Tibial nerve (tissue), 4 donors: ENCODE data around the gene ZNF518A. TPM values are rescaled to one million over a fixed set of nuclear protein-coding genes. Genes with fewer than 3 reads are reported as not detected.

Experiments used
- DNase-seq, 2 donors: peaks; one replicate each; pipeline ENCODE4 v3.0.0-alpha.2; 2019; ENCODE audit warnings: low spot score in 2 of 2
- H3K27ac ChIP-seq, 4 donors: fragments of 200-600 bp; sonication (generic) in 3 of 4; one replicate each; pipeline ENCODE4 v1.5.1; 2017 to 2019; ENCODE audit warnings: mild to moderate bottlenecking in 1 of 4
- H3K27me3 ChIP-seq, 2 donors: fragments of 200-600 bp; sonication (generic) in 1 of 2; one replicate each; pipeline versions ENCODE4 v1.5.1 to v1.6.0; 2017 to 2019
- H3K36me3 ChIP-seq, 3 donors: fragments of 200-600 bp; sonication (generic); one replicate each; pipeline ENCODE4 v1.5.1; 2018 to 2019
- H3K4me1 ChIP-seq, 4 donors: fragments of 200-600 bp; sonication (generic) in 3 of 4; one replicate each; pipeline ENCODE4 v1.5.1; 2017 to 2019
- H3K4me3 ChIP-seq, 4 donors: fragments of 200-600 bp; sonication (generic) in 3 of 4; one replicate each; pipeline ENCODE4 v1.5.1; 2017 to 2019; ENCODE audit warnings: mild to moderate bottlenecking in 1 of 4, moderate library complexity in 1 of 4
- H3K9me3 ChIP-seq, 4 donors: fragments of 200-600 bp; sonication (generic) in 3 of 4; one replicate each; pipeline ENCODE4 v1.5.1; 2017 to 2019
- CTCF ChIP-seq, 5 experiments: fragments of 200-600 bp in 3 of 5; fragments of 450-650 bp in 2 of 5; sonication (generic) in 3 of 5; IDR thresholded peaks; one replicate each; pipeline ENCODE4 v1.5.1; 2016 to 2019; ENCODE audit warnings: antibody characterized with exemption in 5 of 5, mild to moderate bottlenecking in 3 of 5, moderate library complexity in 2 of 5
- EP300 ChIP-seq, 2 donors: sonication (generic); formaldehyde crosslinking; IDR thresholded peaks; one replicate each; pipeline ENCODE4 v1.6.1; 2017; ENCODE audit warnings: antibody characterized with exemption in 2 of 2, mild to moderate bottlenecking in 1 of 2
- POLR2A ChIP-seq, 2 donors: fragments of 450-650 bp; IDR thresholded peaks; one replicate each; pipeline ENCODE4 v1.6.1; 2017; ENCODE audit warnings: antibody characterized with exemption in 2 of 2, mild to moderate bottlenecking in 2 of 2, moderate library complexity in 2 of 2
- WGBS, 2 donors: methylation state at CpG; one replicate each; pipeline ENCODE4 v1.1.5; 2018; 5-methylcytosine and 5-hydroxymethylcytosine counted together
- total RNA-seq, 4 donors: library from RNA; depleted of rRNA; stranded (reverse); fragments of >200 nt; gene quantifications; one replicate each; pipeline ENCODE4 v1.1.0, GENCODE V29; 2016

Gene ZNF518A
- total RNA-seq: 10 to 100 TPM; 20.7 to 36.7 (median 25.7) TPM

DNA sequence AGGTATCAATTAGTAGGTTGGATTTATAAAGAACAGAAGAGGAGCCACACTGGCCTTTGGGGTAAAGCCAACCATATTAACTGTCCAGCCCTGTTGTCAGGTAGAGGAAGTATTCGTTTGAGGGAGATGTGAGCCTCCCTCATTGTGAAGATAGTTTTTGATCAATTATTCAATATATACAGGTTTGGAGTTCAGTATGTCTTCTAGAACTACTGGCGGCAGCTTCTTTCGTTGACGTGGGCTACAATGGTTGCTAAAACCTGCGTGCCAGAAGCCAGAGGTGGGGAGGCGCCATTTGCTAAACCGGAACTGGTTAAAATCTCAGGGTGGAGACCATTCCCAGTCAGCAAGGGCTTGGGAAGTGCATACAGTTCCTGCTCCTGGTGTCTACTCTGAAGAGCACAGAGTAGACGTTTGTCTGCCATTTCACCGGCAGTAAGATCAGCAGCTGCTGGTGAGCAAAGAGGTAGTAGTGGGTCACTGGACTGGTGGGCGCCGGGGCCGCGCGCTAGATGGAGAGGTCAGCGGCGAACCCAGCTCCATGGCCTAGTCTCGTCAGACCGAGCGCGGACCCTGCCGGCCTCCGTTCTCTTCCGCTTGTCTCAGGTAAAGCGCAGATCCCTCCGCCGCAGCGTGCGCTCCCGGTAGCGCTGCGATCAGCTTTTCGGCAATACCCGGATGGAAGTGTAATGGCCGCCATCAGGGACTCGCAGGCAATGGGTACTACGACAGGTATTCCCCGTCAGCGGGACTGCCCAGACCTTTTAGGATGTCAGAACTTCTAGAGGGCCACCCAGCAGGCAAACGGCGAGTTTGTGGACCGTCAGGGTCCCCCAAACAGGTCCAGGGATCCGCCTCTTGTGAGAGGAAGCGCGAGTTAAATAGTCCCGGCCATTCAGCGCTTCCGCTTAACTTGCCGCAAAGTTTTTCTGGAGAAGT lies at the start of gene ZNF518A:
ZNF518A (plus strand) TSS at position 911 of the 939 bp plus-strand sequence. CDS start 26,026 bp downstream, outside the sequence.
- Histone ChIP-seq H3K4me1 (peaks cover 0 to 14% (median 3%) of the 10 kb centered on the region in 4 donors), H3K9me3 (no peaks in the 10 kb centered on the region), H3K27ac (peak within 1 kb of the TSS; percentile 88 to 98 (median 93)), H3K27me3 (peaks cover 0 to 40% of the 10 kb centered on the region in 2 donors), H3K36me3 (peaks cover 0 to 20% (median 0%) of the 10 kb centered on the region in 3 donors), H3K4me3 (peak within 1 kb of the TSS; percentile 62 to 87 (median 78))
- 10 to 11% methylated on average over 46 to 48 of the region's 48 CpGs for WGBS, 2 donors
- no peak for TF ChIP-seq POLR2A (IDR thresholded peaks at IDR 0.05)
- peak in 1 of 2 donors; percentile 86 for TF ChIP-seq EP300 (IDR thresholded peaks at IDR 0.05)
- no peak for TF ChIP-seq CTCF (IDR thresholded peaks at IDR 0.05)
- peak; percentile 71 to 86 for DNase-seq

DNA sequence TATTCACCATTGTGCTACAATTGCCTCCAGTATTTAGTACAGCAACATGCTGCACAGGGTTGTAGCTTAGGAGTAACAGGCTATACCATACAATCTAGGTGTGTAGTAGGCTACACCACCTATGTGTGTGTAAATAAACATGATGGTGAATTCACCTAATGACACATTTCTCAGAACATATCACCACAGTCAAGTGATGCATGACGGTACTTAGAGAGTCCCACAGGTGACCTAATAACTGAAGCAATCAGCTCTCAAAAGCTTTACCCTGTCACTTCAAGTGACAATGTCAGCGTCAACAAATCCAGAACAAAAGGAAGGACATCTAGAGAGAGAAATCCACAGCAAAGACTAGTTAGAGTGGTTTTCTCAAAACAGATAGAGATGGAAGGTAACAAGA lies 47.9 kb upstream of the ZNF518A start:
- no peak for TF ChIP-seq POLR2A (IDR thresholded peaks at IDR 0.05)
- TF ChIP-seq EP300 (IDR thresholded peaks at IDR 0.05): no peak
- TF ChIP-seq CTCF (IDR thresholded peaks at IDR 0.05): no peak
- peaks cover 0 to 22% (median 0%) of the 10 kb centered on the region in 3 donors for H3K36me3 ChIP-seq
- 93 to 95% methylated on average over 2 of the region's 2 CpGs for WGBS, 2 donors
- H3K4me1 ChIP-seq: no peaks in the 10 kb centered on the region
- H3K4me3 ChIP-seq: no peak overlapping the region
- no peak for DNase-seq
- H3K27ac ChIP-seq: no peak overlapping the region
- no peaks in the 10 kb centered on the region for H3K27me3 ChIP-seq
- H3K9me3 ChIP-seq: no peaks in the 10 kb centered on the region

DNA sequence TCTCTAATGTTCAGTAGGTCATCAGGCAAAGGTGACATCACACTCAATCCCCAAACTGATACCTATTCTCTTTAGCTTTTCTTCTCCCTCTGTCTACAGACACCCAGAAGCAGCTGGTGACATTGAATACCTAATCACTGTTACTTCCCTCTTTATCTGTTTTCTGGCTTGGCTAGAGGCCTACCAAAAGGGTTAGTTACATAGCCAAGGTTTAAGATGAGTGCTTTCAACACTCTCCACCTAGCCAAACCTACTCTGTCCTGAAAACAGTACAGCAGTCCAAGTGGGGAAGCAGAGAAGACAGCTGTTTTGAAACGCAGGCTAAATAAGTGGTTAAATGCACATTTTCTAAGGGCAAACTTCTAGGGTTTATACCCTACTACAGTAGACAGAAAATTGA lies 47.3 kb upstream of the ZNF518A start:
- Histone ChIP-seq H3K36me3 (peaks cover 0 to 22% (median 0%) of the 10 kb centered on the region in 3 donors), H3K27me3 (no peaks in the 10 kb centered on the region), H3K4me3 (no peak overlapping the region), H3K27ac (no peak overlapping the region), H3K4me1 (no peaks in the 10 kb centered on the region), H3K9me3 (no peaks in the 10 kb centered on the region)
- no peak for TF ChIP-seq POLR2A (IDR thresholded peaks at IDR 0.05)
- no peak for TF ChIP-seq CTCF (IDR thresholded peaks at IDR 0.05)
- TF ChIP-seq EP300 (IDR thresholded peaks at IDR 0.05): no peak
- 82 to 93% methylated on average over 1 of the region's 1 CpG for WGBS, 2 donors
- DNase-seq: no peak

- DNase-seq: no peak
- H3K27ac ChIP-seq: peak overlapping the region in 1 of 4 donors; percentile 83
- 82 to 89% methylated on average over 2 of the region's 2 CpGs for WGBS, 2 donors
- peaks cover 0 to 29% of the 10 kb centered on the region in 2 donors for H3K27me3 ChIP-seq
- peaks cover 0 to 10% (median 0%) of the 10 kb centered on the region in 4 donors for H3K4me1 ChIP-seq
- TF ChIP-seq EP300 (IDR thresholded peaks at IDR 0.05): no peak
- peak overlapping the region in 3 of 4 donors; percentile 54 to 74 (median 69) for H3K4me3 ChIP-seq
- no peaks in the 10 kb centered on the region for H3K9me3 ChIP-seq
- H3K36me3 ChIP-seq: peaks cover 0 to 4% (median 0%) of the 10 kb centered on the region in 3 donors
Observed at GRCh38 chr10:96089116-96089515, 41.0 kb upstream of the ZNF518A start.

DNA sequence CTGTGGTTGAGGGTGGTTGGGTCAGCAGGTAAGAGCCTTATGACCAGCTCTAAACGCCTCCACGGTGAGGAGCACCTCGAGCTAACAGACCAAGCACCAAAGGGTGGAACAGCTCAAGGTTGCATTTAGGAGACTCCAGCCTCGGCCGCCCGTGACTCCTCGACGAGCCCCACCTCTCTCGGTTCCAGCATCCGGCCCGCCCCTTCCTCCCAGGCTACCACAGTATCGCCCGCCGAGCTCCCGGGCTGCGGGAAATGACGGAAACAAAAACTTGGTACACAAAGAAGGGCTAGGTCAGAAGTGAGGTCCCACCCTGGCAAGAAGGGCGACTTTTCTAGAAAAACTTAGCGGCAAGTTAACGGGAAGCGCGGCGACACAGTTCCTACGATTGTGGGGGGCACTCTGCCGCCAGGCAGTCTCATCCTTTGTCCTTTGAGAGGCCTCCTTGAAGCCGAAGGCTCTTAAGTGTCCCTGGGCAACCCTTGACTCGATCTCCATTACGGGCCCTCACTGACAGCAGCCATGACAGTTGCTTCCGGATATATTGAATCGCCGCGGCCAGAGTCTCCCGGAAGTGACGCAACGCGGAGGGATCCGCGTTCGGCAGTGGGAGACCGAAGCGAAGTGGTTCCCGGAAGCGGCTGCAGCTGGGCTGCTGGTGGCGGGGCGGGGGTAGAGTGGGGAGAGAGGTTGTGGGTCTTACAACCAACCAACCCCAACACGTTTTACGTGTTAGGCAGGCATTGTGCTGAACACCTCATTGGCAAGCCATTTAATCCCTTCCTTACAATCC lies 40.2 kb upstream of the ZNF518A start:
- peak; percentile 85 to 91 for DNase-seq
- peak overlapping the region; percentile 38 to 93 (median 86) for H3K27ac ChIP-seq

More for the DNA sequence above, 40.2 kb upstream of the ZNF518A start:
- no peaks in the 10 kb centered on the region for H3K36me3 ChIP-seq
- H3K27me3 ChIP-seq: peaks cover 0 to 36% of the 10 kb centered on the region in 2 donors
- peak overlapping the region; percentile 45 to 74 (median 62) for H3K4me3 ChIP-seq
- peak in 1 of 2 donors; percentile 40 for TF ChIP-seq POLR2A (IDR thresholded peaks at IDR 0.05)
- no peak for TF ChIP-seq CTCF (IDR thresholded peaks at IDR 0.05)
- TF ChIP-seq EP300 (IDR thresholded peaks at IDR 0.05): peak in 1 of 2 donors; percentile 90
- peaks cover 0 to 10% (median 0%) of the 10 kb centered on the region in 4 donors for H3K4me1 ChIP-seq
- no peaks in the 10 kb centered on the region for H3K9me3 ChIP-seq
- WGBS, 2 donors: 4 to 11% methylated on average over 35 to 45 of the region's 47 CpGs
